Astrocyte of the cerebellum (primary cell): ENCODE data around the gene ALOXE3.

ENCODE experiments used
- DNase-seq: peaks from one replicate; pipeline ENCODE4 v3.0.0-alpha.2; 2011; ENCODE audit warnings: low read depth
- H3K4me3 ChIP-seq: 2 replicates; pipeline ENCODE4 v1.5.1; 2011; ENCODE audit warnings: mild to moderate bottlenecking, low read depth, low read length, moderate library complexity
- CTCF ChIP-seq: IDR thresholded peaks from 2 replicates; pipeline ENCODE4 v1.5.1; 2012; ENCODE audit warnings: low read length, low read depth, moderate library complexity, mild to moderate bottlenecking; ENCODE audit errors: missing control alignments
- in situ Hi-C: cut with HindIII; loops from 2 replicates; pipeline ENCODE4 v1.10.0; 2017; ENCODE audit warnings: low sequenced_read_pairs

The ALOXE3 gene

GRCh38 chr17:8053600-8053999, 64.7 kb downstream of the ALOXE3 start:
- in situ Hi-C loops, result loop anchor here (10.0 kb wide), 1 partner anchor 61 kb away; the partner anchor contains the start of gene ALOXE3
- TF ChIP-seq CTCF, result no peak
- no peak overlapping the region for H3K4me3 ChIP-seq
- no peak for DNase-seq

DNA sequence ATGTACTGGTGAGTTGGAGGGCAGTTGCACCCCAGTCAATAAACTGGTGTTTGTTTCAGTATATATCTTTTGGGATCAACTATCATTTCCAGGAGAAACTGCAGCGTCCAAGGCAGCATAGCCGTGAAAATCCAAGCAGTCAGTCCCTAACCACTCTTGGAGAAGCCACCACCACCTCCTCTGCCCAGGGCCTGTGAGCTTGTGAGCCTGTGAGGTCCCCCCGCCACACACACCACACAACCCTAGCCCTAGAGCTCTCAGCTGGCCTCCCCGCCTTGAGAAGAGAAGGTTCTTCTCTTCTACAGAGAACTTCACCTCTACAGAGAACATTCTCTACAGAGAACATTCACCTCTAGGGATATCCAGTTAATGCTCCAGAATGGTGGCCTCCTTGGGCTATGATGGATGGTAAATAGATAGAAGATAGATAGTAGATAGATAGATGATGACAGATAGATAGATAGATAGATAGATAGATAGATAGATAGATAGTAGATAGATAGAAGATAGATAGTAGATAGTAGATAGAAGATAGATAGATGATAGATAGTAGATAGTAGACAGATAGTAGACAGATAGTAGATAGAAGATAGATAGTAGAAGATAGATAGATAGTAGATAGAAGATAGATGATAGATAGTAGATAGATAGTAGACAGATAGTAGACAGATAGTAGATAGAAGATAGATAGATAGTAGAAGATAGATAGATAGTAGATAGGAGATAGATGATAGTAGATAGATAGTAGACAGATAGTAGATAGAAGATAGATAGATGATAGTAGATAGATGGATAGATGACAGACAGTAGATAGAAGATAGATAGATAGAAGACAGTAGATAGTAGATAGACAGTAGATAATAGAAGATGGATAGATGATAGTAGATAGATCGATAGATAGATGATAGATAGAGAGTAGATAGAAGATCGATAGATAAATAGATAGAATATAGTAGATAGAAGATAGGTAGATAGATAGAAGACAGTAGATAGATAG, 65.8 kb downstream of the ALOXE3 start:
- in situ Hi-C loops, result loop anchor here (10.0 kb wide), 1 partner anchor 62 kb away; the partner anchor contains the start of gene ALOXE3
- TF ChIP-seq CTCF, result no peak
- DNase-seq, result no peak
- no peak overlapping the region for H3K4me3 ChIP-seq

DNA sequence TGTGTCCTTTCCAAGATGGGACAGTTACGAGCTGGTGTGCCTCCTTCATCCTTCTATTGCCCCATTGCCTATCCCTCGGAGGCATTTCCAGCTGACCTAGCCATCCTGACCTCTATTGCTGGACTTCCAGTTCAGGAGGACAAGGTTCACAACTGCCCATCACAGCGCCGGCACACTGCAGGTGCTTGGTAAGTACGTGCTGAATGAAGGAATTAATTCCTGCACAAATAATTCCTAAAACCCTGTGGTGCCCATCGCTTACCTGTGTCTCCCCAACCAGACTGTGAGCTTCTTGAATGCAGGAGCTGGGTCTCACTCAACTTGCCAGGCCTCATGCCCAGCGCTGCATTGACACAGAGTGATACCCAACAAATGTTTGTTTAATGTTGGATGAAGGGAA, 66.5 kb downstream of the ALOXE3 start:
- no peak for DNase-seq
- in situ Hi-C loops, result loop anchor here (10.0 kb wide), 1 partner anchor 63 kb away; the partner anchor contains the start of gene ALOXE3
- no peak for TF ChIP-seq CTCF
- H3K4me3 ChIP-seq, result no peak overlapping the region

DNA sequence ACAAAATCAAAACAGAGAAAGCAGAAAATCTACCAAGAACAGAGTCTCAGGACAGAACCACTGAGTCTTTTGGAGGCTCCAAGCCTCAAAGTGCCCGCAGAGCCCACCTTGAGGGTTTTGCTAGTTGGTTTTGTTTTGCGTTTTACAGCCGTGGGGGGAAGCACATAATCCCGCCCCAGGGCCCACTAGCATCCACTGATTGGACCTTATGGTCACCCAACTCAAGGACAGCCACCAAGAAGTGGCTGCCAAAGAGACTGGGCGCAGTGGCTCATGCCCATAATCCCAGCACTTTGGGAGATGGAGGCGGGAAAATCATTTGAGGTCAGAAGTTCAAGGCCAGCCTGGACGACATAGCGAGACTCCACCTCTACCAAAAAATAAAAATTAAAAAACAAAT, 69.6 kb downstream of the ALOXE3 start:
- DNase-seq, result no peak
- in situ Hi-C loops, result no loop called here
- no peak for TF ChIP-seq CTCF
- H3K4me3 ChIP-seq, result no peak overlapping the region

DNA sequence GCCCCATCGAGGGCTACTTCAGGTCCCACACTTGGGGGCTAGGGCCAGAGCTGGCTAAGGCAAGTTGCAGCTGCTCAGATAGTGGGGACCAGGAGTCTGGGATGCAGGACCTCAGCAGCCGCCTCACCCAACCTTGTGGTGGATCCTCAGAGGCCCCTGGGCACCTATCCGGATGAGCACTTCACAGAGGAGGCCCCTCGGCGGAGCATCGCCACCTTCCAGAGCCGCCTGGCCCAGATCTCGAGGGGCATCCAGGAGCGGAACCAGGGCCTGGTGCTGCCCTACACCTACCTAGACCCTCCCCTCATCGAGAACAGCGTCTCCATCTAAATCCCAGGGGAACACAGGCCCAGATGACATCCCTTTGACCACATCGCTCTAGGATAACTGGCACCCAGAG, 70.1 kb downstream of the ALOXE3 start:
- no peak for DNase-seq
- no peak overlapping the region for H3K4me3 ChIP-seq
- TF ChIP-seq CTCF, result no peak
- in situ Hi-C loops, result no loop called here

DNA sequence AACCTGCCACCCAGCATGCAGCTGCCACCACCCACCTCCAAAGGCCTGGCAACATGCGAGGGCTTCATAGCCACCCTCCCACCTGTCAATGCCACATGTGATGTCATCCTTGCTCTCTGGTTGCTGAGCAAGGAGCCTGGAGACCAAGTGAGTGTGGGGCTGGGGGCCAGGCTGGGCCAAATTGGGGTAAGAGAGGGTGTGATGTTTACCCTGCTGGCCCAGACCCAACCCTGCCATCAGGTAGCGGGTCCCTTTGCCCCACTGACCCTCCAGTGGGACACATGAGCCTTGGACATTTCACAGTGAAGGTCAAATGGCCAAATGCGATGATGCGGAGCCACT, 70.6 kb downstream of the ALOXE3 start:
- in situ Hi-C loops, result no loop called here
- no peak overlapping the region for H3K4me3 ChIP-seq
- no peak for TF ChIP-seq CTCF
- no peak for DNase-seq
